HT1080 (cell line): ENCODE results near the gene LTBP3. TPM values are rescaled to one million over a fixed set of nuclear protein-coding genes. Genes with fewer than 3 reads are reported as not detected.
A peak's percentile ranks its signal among the peaks of the same experiment; 100 is the strongest.

Source experiments
- DNase-seq: peaks from one replicate; pipeline ENCODE4 v3.0.0-alpha.2; 2015; ENCODE audit warnings: low read depth
- polyA plus RNA-seq, 2 experiments: library from polyadenylated mRNA; depleted of rRNA; stranded (reverse); fragments of >200 nt; gene quantifications; 2 replicates each; pipeline ENCODE4 v1.2.3, GENCODE V29; 2015
- total RNA-seq: library from RNA; depleted of rRNA; stranded (reverse); fragments of >200 nt; shearing (Covaris generic); gene quantifications from 2 replicates; pipeline ENCODE4 v1.2.3, GENCODE V29; 2014; rRNA removed

Gene LTBP3
- total RNA-seq = 6.2 and 6.5 TPM in 2 replicates
- polyA plus RNA-seq (2015; cell fraction: cytosol; rRNA removed) = 157 and 158 TPM in 2 replicates
- 490 and 510 TPM in 2 replicates for polyA plus RNA-seq (2015; cell fraction: nucleus; rRNA removed)

- DNase-seq = peak; percentile 79
Measured at GRCh38 chr11:65558002-65558929, at the start of gene LTBP3. Gene LTBP3 (minus strand): TSS chr11:65558359. CDS start chr11:65557959, 400 bp downstream.

- peak; percentile 25 for DNase-seq
Measured at GRCh38 chr11:65606876-65607613, 48.9 kb upstream of the LTBP3 start.

- no peak for DNase-seq
Measured at GRCh38 chr11:65604258-65604657, 46.1 kb upstream of the LTBP3 start.

DNA sequence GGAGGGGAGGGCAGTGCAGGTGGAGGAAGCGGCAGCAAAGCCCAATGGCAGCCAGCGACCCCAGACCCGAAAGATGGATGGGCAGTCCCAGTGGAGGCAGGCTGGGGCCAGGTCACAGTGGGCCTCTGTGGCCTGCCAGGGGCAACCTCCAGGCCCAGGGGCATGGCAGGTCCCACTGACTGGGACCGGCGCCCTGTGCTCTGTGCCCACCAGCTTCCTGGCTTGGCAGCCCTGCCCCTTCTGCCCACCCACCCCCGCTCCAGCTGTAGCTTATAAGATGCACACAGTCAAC, 41.7 kb upstream of the LTBP3 start:
- DNase-seq = no peak

- DNase-seq = no peak
Measured at GRCh38 chr11:65599216-65599954, 41.2 kb upstream of the LTBP3 start.

- no peak for DNase-seq
Measured at GRCh38 chr11:65598258-65598699, 40.1 kb upstream of the LTBP3 start.

DNA sequence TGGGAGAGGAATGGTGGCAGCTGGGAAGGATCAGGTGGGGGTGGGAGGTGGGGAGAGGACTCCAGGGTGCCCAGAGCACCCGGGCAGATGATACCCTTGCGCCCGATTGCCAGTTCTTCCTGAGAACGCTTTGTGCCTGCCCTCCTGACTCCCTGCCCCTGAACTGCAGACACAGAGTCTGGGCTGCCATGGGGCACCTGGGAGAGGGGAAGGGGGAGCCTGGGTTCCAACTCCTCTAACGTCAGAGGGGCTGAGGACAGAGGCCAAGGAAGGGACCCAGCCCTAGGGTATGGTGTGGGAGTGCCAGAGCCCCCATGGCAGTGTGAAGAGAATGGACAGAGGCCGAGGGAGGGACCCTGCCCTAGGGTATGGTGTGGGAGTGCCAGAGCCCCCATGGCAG, 38.4 kb upstream of the LTBP3 start:
- DNase-seq = no peak

DNA sequence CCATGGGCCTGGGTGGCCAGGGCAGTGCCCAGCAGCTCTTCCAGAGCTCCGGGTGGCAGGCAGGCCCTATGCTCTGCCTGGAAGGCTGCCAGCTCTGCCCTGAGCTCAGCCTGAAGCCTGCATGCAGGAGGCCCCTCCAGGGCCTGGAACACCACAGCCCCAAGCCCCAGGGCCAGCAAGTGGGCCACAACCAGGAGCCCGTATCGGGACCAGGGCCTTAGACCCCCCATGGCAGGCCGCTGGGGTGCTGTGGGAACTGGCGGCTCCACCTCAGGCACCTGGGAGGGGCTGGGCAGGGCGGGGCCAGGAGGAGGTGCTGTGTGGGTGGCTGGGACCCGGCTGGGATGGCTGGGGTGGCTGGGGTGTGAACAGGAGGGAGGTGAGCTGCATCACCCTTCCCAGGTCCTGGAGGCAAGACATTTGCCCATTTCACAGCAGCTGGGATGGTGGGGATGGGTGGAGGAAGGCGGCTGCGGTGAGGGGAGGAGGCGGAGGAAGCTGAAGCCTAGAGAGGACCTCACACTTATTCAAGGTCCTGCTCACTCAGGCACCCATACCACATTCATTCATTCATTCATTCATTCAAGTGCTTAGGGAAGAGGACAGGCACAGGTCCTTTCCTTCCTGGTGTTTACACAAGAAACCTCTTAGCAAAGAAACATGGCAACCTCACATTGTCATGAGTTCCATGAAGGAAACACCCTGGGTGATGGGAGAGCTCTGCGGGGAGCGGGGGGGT, 37.6 kb upstream of the LTBP3 start, which contains the start of gene KCNK7:
TSS of gene KCNK7 (minus strand) at position 258 of the 739 bp plus-strand sequence. CDS start at position 230, 28 bp downstream.
- DNase-seq = no peak

DNA sequence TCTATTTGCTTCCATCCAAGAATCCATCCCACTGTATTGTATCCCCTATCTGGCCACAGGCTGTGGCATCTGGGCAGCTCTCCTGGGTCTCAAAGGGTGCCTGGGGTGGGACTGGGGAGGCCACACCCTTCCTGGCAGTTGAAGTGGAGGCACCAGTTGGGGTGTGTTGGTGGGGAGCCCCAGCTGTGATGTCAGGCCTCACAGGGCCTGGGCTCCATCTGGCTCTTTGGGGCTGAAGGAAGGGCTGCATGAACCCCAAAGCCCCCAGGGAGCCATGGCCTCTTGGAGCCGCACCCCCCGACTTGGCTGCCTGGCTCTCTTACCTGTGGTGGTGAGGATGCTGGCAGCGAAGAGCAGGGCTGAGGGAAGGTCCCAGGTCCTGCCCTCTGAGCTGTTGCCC, 37.0 kb upstream of the LTBP3 start:
- DNase-seq = no peak

DNA sequence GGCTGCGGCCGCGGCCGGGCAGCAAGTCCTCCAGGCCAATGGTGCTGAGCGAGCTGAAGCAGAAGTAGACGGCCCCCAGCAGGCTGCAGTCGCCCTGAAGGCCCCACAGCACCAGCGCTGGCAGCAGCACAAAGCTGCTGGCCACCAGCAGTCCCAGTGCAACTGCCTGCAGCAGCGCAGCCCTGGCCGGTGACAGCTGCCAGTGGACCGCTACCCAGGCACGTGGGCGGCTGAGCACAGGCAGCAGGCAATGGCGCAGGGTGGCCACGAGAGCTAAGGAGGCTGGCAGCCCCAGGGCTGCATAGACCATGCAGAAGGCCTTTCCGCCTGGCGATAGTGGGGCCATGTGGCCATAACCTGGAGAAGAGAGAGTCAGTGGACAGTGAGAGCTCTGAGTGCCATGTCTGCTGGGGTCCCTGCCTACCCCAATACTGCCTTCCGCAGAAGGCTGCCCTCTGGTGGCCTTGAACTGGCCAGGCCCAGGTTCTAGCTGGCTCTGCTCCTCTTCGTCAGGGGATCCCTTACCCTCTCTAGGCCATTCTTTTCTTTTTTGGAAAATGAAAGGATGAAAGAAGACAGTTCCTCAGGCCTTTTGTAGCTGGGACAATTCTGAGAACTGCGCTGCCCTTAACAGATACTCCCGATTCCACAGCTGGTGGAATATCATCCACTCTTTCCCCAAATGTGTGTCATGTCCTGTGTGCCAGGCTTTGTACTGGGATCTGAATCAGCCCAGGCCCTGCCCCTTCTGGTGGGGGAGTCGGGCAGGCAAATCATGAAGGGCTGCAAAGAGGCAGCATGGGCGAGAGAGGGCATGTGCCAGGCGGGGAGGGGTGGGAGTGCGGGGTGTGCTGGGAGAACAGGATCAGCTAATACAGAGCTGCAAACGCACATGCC, 35.6 kb upstream of the LTBP3 start:
- DNase-seq = no peak

DNA sequence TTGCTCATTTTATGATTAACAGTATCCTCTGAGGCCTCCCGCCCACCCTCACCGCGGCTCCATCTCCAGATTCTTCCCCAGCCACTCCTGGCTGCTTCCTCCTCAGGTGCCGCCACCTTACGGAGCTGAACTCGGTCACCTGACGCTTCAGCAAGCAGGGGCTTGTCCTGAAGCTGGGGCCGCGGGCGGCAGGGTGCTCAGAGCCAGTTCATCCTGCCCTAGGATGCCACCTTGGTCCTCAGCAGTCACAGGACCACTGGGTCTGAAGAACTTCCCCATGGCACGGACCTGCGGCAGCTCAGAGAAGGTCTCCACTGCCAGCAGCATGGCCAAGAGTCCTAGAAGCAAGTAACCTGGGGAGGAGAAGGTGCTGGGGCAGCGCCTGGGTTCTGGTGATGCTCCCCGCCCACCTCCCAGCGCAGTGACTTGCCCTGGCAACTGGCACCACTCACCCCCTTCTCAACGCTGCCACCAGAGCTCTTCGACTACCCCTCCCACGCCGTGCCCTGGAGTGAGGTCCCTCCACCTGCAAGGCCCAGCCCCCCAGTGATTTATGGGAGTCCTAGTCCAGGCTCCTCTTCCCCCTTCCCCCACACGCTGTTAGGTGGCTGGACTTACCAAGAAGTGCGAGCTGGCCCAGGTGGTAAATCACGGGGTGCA, 34.8 kb upstream of the LTBP3 start:
- no peak for DNase-seq

- no peak for DNase-seq
Measured at GRCh38 chr11:65591939-65592857, 34.0 kb upstream of the LTBP3 start.

- no peak for DNase-seq
Measured at GRCh38 chr11:65590240-65590738, 32.1 kb upstream of the LTBP3 start.

GRCh38 chr11:65589444-65590239, 31.5 kb upstream of the LTBP3 start:
- DNase-seq = no peak

- DNase-seq = peak; percentile 57
Measured at GRCh38 chr11:65588199-65589054, 30.3 kb upstream of the LTBP3 start.

GRCh38 chr11:65586676-65587075, 28.5 kb upstream of the LTBP3 start:
- DNase-seq = no peak
